ENCODE measurements around the gene LATS2.

The LATS2 gene

GRCh38 chr13:21031594-21032275 is 29.7 kb downstream of the LATS2 start:
- H3K4me3 ChIP-seq (ENCODE audit: low read length) = no peak overlapping the region
- DNase-seq (ENCODE audit: low read depth, low spot score) = no peak

GRCh38 chr13:21025539-21025938 is 35.8 kb downstream of the LATS2 start:
- DNase-seq (ENCODE audit: low read depth, low spot score) = no peak
- no peak overlapping the region for H3K4me3 ChIP-seq (ENCODE audit: low read length)

- no peak for DNase-seq (ENCODE audit: low read depth, low spot score)
- no peak overlapping the region for H3K4me3 ChIP-seq (ENCODE audit: low read length)
These were observed 39.1 kb downstream of the LATS2 start for GRCh38 chr13:21022056-21022979.

GRCh38 chr13:21020581-21020980 is 40.8 kb downstream of the LATS2 start:
- no peak overlapping the region for H3K4me3 ChIP-seq (ENCODE audit: low read length)

GRCh38 chr13:21020176-21020575 is 41.2 kb downstream of the LATS2 start:
- DNase-seq (ENCODE audit: low read depth, low spot score) = no peak
- H3K4me3 ChIP-seq (ENCODE audit: low read length) = no peak overlapping the region

More at GRCh38 chr13:21020581-21020980, 40.8 kb downstream of the LATS2 start:
- no peak for DNase-seq (ENCODE audit: low read depth, low spot score)

- no peak overlapping the region for H3K4me3 ChIP-seq (ENCODE audit: low read length)
- no peak for DNase-seq (ENCODE audit: low read depth, low spot score)
These were observed 43.2 kb downstream of the LATS2 start for GRCh38 chr13:21018220-21018619.

GRCh38 chr13:21016487-21016886 is 44.9 kb downstream of the LATS2 start:
- DNase-seq (ENCODE audit: low read depth, low spot score) = no peak
- no peak overlapping the region for H3K4me3 ChIP-seq (ENCODE audit: low read length)

GRCh38 chr13:21015284-21015683 is 46.1 kb downstream of the LATS2 start:
- H3K4me3 ChIP-seq (ENCODE audit: low read length) = no peak overlapping the region

GRCh38 chr13:21014502-21015170 is 46.8 kb downstream of the LATS2 start:
- DNase-seq (ENCODE audit: low read depth, low spot score) = no peak

More at GRCh38 chr13:21015284-21015683, 46.1 kb downstream of the LATS2 start:
- no peak for DNase-seq (ENCODE audit: low read depth, low spot score)

GRCh38 chr13:21014139-21014501 is 47.3 kb downstream of the LATS2 start:
- DNase-seq (ENCODE audit: low read depth, low spot score) = no peak
- no peak overlapping the region for H3K4me3 ChIP-seq (ENCODE audit: low read length)

More at GRCh38 chr13:21014502-21015170, 46.8 kb downstream of the LATS2 start:
- no peak overlapping the region for H3K4me3 ChIP-seq (ENCODE audit: low read length)

GRCh38 chr13:21013682-21014038 is 47.7 kb downstream of the LATS2 start:
- no peak for DNase-seq (ENCODE audit: low read depth, low spot score)

GRCh38 chr13:21012841-21013681 is 48.3 kb downstream of the LATS2 start:
- no peak for DNase-seq (ENCODE audit: low read depth, low spot score)
- no peak overlapping the region for H3K4me3 ChIP-seq (ENCODE audit: low read length)

More at GRCh38 chr13:21013682-21014038, 47.7 kb downstream of the LATS2 start:
- H3K4me3 ChIP-seq (ENCODE audit: low read length) = no peak overlapping the region

- no peak overlapping the region for H3K4me3 ChIP-seq (ENCODE audit: low read length)
- no peak for DNase-seq (ENCODE audit: low read depth, low spot score)
These were observed 49.2 kb downstream of the LATS2 start for GRCh38 chr13:21012211-21012610.

- no peak for DNase-seq (ENCODE audit: low read depth, low spot score)
- no peak overlapping the region for H3K4me3 ChIP-seq (ENCODE audit: low read length)
These were observed 50.0 kb downstream of the LATS2 start for GRCh38 chr13:21011378-21011777.

- no peak for DNase-seq (ENCODE audit: low read depth, low spot score)
- H3K4me3 ChIP-seq (ENCODE audit: low read length) = no peak overlapping the region
These were observed 50.8 kb downstream of the LATS2 start for GRCh38 chr13:21010621-21011020.

- no peak overlapping the region for H3K4me3 ChIP-seq (ENCODE audit: low read length)
- no peak for DNase-seq (ENCODE audit: low read depth, low spot score)
These were observed 52.4 kb downstream of the LATS2 start for GRCh38 chr13:21009036-21009435.

GRCh38 chr13:21008026-21008425 is 53.4 kb downstream of the LATS2 start:
- no peak overlapping the region for H3K4me3 ChIP-seq (ENCODE audit: low read length)
- no peak for DNase-seq (ENCODE audit: low read depth, low spot score)

- H3K4me3 ChIP-seq (ENCODE audit: low read length) = no peak overlapping the region
- no peak for DNase-seq (ENCODE audit: low read depth, low spot score)
These were observed 55.0 kb downstream of the LATS2 start for GRCh38 chr13:21006141-21007005.

Data from Jurkat, Clone E6-1 (cell line).